Astrocyte of the spinal cord (primary cell): ENCODE results near the gene CRELD2.

Experiments used
- DNase-seq: peaks from one replicate; pipeline ENCODE4 v3.0.0; 2011; ENCODE audit warnings: low read depth, low spot score
- H3K4me3 ChIP-seq: 2 replicates; pipeline ENCODE4 v1.5.1; 2011; ENCODE audit warnings: low read depth, mild to moderate bottlenecking, low read length, moderate library complexity
- in situ Hi-C: cut with HindIII; loops from 2 replicates; pipeline ENCODE4 v1.10.0; 2017; ENCODE audit warnings: low sequenced_read_pairs
- TF ChIP-seq, protein P1 (sequence below): IDR thresholded peaks from 2 replicates; pipeline ENCODE4 v1.5.1; 2012; ENCODE audit warnings: low read depth, mild to moderate bottlenecking, low read length, inconsistent platforms

Gene CRELD2

DNA sequence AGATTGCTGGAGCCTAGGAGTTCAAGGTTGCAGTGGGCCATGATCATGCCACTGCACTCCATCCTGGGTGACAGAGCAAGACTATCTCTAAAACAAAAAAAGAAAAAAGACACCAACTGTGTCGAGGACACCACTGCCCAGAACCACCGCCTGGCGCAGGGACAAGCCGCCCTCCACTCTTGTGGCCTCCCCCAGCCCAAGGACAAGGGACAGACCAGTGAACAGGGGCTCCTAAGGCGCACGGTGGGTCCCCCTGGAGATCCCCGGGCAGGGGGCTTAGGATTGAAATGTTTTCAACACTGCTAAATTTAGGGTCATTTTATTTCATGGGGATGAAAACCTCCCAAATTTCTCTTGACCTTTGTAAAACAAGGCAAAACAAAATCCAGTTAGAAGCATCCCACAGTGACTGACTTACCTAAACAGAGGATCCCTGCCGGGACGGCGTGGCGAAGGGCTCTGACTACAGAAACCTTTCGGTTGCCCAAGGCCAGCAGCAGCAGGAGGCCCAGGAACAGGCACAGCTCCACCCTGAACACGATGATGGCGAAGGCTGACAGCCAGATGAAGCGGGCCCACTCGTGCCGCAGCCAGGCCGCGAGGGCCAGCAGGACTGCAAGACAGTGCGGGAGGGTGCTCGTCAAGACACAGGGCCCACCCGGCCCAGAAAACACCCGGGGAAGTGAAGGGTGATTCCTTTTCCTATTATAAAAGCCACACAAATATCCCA lies 8.8 kb upstream of the CRELD2 start:
- H3K4me3 ChIP-seq: no peak overlapping the region
- TF ChIP-seq, protein P1, sequence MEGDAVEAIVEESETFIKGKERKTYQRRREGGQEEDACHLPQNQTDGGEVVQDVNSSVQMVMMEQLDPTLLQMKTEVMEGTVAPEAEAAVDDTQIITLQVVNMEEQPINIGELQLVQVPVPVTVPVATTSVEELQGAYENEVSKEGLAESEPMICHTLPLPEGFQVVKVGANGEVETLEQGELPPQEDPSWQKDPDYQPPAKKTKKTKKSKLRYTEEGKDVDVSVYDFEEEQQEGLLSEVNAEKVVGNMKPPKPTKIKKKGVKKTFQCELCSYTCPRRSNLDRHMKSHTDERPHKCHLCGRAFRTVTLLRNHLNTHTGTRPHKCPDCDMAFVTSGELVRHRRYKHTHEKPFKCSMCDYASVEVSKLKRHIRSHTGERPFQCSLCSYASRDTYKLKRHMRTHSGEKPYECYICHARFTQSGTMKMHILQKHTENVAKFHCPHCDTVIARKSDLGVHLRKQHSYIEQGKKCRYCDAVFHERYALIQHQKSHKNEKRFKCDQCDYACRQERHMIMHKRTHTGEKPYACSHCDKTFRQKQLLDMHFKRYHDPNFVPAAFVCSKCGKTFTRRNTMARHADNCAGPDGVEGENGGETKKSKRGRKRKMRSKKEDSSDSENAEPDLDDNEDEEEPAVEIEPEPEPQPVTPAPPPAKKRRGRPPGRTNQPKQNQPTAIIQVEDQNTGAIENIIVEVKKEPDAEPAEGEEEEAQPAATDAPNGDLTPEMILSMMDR: no peak
- no peak for DNase-seq
- in situ Hi-C loops: no loop called here

DNA sequence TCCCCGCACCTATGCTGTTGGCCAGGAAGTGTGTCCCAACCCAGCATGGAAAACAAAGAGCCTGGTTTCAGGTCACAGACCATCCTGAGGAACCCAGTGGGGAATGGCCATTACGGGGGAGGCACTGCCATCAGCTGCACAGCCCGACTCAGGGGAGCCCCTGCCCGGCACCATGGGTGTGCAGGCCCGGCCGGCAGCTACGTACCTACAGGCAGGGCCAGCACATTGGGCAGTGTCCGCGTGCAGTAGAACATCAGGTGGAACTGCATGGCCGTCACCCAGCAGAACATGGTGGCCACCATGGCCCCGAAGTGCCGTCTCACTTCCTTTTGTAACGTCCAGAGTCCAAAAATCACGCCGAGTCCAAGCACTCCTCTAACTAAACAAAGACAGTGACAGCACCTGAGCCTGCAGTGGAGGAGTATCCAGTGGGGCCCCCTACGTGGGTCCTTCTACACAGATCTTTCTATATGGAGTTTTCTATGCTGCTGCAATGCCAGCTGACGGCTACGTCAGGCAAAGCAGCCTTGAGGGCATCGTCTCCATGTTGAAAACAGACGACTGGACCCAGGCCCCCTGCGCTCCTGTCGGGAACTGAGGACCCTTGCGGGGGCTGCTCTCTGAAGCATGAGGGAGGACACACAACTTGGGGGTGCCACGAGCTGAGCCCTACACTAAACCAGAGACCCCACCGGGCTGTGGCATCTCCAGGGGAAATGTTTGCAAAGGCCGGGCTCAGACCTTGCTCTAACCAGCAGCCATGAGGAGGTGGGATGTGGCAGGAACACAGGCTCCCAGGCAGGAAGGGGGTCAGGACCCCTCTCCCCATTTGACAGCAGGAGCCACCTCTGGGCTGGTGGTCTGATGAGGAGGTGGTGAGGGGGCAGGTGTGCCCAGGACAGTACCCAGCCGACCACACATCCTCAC lies 7.9 kb upstream of the CRELD2 start:
- no peak for DNase-seq
- TF ChIP-seq, protein P1: no peak
- in situ Hi-C loops: no loop called here
- no peak overlapping the region for H3K4me3 ChIP-seq

DNA sequence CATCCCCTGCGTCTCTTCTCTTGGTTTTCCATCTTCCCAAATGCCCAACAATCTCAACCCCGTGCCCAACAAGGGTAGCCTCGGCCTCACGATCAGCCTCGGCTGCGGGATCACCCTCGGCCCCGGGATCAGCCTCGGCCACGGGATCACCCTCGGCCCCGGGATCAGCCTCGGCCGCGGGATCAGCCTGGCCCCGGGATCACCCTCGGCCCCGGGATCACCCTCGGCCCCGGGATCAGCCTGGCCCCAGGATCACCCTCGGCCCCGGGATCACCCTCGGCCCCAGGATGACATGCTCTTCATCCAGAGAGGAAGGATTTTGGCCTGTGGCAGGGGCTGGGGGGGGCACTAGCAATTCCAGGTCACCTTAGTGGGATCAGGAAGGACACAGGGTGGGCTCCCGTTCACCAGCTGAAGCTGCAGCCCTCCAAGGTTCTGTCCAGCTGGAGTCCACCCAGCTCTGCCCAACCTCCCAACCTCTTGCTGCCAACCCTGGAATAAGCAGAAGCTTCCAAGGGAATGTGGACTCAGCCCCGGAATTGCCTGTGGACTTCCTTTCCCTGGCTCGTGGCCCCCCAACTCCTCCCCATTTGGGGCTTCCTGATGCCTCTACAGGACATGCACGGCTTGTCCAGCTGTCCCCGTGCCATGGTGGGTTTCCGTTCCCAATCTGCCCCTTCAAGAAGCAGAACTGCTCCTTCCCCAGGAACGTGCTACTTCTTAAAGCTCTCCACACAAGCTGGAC lies 6.4 kb upstream of the CRELD2 start:
- in situ Hi-C loops: no loop called here
- TF ChIP-seq, protein P1: no peak
- no peak overlapping the region for H3K4me3 ChIP-seq
- no peak for DNase-seq

DNA sequence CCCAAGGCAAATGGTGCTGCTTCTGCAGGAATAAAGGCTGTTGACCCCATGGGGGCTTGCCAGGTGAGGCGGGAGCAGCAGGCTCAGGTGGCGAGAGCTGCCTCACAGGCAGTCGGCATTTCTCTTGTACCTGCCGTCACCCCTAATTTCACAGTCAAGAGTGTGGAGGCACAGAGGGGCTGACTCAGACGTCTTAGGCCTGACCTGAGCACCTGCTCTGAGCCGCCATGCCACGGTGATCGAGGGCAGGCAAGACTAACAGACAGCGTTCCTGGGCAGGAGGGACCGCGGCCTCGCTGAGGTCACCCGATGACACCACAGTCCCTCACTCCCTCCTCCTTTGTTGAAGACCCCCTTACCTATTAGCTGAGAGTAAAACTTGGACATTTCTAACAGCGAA lies 5.4 kb upstream of the CRELD2 start:
- TF ChIP-seq, protein P1: no peak
- no peak overlapping the region for H3K4me3 ChIP-seq
- in situ Hi-C loops: no loop called here
- DNase-seq: no peak

DNA sequence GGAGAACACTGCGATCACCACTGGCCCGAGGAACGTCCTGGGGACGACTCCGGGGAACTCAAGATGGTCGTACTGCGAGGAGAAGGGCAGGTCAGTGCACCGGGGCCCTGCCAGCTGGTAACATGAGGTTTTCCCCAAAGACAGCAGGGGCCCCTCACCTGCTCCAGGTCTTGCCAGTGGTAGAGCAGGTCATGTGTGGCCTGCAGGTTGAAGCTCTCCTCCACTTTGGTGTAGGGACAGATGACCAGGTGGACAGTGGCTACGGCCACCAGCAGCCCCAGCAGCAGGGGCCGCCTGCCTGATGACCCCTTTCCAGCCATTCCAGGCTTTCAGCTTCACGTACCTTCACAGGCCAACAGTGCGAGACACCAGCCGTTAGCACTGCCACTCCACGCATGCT lies 5.0 kb upstream of the CRELD2 start:
- DNase-seq: no peak
- in situ Hi-C loops: no loop called here
- TF ChIP-seq, protein P1: no peak
- H3K4me3 ChIP-seq: no peak overlapping the region

DNA sequence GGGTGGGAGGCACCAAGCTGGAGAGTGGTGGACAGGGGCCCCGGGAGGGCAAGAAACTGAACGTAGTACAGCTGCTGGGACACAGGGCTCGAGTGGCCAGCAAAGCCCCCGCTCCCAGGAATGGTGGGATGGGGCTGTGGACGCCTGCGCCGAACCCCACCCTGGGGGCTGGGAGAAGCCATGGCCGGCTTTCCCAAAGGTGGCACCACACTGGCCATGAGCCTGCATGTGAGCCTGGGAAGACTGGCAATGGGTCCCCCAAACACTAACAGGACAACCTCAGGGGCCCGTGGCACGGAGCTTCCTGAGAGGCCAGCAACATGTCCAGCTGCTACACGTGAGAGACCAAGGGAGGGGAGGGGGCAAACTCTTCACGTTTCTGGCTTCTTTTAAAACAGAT lies 4.2 kb upstream of the CRELD2 start:
- in situ Hi-C loops: no loop called here
- TF ChIP-seq, protein P1: no peak
- DNase-seq: no peak
- H3K4me3 ChIP-seq: no peak overlapping the region
